HFFc6 (cell line): ENCODE data around the gene NR5A2. TPM values are rescaled to one million over a fixed set of nuclear protein-coding genes. Genes with fewer than 3 reads are reported as not detected.
A peak's percentile ranks its signal among the peaks of the same experiment; 100 is the strongest.

Experiments
- DNase-seq: peaks from one replicate; pipeline ENCODE4 v3.0.0-alpha.2; 2018
- H3K27ac Mint-ChIP-seq: 2 replicates; pipeline ENCODE4 v1.8.0; 2020; ENCODE audit warnings: mild to moderate bottlenecking, mixed read lengths
- H3K27me3 Mint-ChIP-seq: 2 replicates; pipeline ENCODE4 v1.8.0; 2021; ENCODE audit warnings: mild to moderate bottlenecking, moderate library complexity, mixed read lengths; ENCODE audit not compliant: insufficient read depth
- H3K36me3 Mint-ChIP-seq: 2 replicates; pipeline ENCODE4 v1.8.0; 2021; ENCODE audit warnings: low read depth, mixed read lengths
- H3K4me1 Mint-ChIP-seq: 2 replicates; pipeline ENCODE4 v1.8.0; 2020; ENCODE audit warnings: low read depth, mixed read lengths
- H3K4me3 Mint-ChIP-seq: 2 replicates; pipeline ENCODE4 v1.8.0; 2020; ENCODE audit warnings: mild to moderate bottlenecking, moderate library complexity, mixed read lengths
- H3K9me3 Mint-ChIP-seq: 2 replicates; pipeline ENCODE4 v1.8.0; 2020; ENCODE audit warnings: mild to moderate bottlenecking, mixed read lengths
- total RNA-seq, 6 experiments: library from RNA; stranded (reverse); fragmentation: NEBNext Ultra II Directional; extraction: Animal tissue kit (Norgen Biotek cat#: 25700); gene quantifications; 2 replicates in 1 of 6; 3 replicates in 5 of 6; pipeline ENCODE4 v1.2.3, GENCODE V29; 2021
- TF ChIP-seq, protein P1 (sequence below): fragments of 200-600 bp; sonication (generic); IDR thresholded peaks from 2 replicates; pipeline ENCODE4 v1.5.0; 2021; ENCODE audit warnings: antibody characterized with exemption, mild to moderate bottlenecking

The NR5A2 gene
- total RNA-seq, 6 experiments from 2014 or later: 0.09 to 1.9 (median 0.97) TPM

DNA sequence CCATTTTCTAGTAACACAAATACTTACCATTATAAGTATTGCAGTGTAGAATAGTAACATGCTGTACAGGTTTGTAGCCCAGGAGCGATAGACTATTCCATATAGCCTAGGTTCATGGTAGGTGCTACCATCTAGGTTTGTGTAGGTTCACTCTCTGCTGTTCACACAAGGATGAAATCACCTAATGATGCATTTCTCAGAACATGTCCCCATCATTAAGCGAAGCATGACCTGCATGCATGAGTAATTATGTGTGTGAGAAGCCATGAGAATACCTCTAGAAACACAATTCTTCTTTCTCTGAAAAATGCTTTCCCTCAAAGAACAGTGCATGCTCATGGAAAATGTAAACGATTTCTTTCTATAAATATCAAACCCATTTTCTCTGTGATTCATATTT, 69.3 kb downstream of the NR5A2 start:
- H3K36me3 Mint-ChIP-seq: no peaks in the 10 kb centered on the region
- DNase-seq: no peak
- H3K27ac Mint-ChIP-seq: no peak overlapping the region
- H3K4me3 Mint-ChIP-seq: no peak overlapping the region
- no peaks in the 10 kb centered on the region for H3K9me3 Mint-ChIP-seq
- TF ChIP-seq, protein P1, sequence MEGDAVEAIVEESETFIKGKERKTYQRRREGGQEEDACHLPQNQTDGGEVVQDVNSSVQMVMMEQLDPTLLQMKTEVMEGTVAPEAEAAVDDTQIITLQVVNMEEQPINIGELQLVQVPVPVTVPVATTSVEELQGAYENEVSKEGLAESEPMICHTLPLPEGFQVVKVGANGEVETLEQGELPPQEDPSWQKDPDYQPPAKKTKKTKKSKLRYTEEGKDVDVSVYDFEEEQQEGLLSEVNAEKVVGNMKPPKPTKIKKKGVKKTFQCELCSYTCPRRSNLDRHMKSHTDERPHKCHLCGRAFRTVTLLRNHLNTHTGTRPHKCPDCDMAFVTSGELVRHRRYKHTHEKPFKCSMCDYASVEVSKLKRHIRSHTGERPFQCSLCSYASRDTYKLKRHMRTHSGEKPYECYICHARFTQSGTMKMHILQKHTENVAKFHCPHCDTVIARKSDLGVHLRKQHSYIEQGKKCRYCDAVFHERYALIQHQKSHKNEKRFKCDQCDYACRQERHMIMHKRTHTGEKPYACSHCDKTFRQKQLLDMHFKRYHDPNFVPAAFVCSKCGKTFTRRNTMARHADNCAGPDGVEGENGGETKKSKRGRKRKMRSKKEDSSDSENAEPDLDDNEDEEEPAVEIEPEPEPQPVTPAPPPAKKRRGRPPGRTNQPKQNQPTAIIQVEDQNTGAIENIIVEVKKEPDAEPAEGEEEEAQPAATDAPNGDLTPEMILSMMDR: no peak
- no peaks in the 10 kb centered on the region for H3K27me3 Mint-ChIP-seq
- no peaks in the 10 kb centered on the region; the same call in 1 of the 2 replicates for H3K4me1 Mint-ChIP-seq

DNA sequence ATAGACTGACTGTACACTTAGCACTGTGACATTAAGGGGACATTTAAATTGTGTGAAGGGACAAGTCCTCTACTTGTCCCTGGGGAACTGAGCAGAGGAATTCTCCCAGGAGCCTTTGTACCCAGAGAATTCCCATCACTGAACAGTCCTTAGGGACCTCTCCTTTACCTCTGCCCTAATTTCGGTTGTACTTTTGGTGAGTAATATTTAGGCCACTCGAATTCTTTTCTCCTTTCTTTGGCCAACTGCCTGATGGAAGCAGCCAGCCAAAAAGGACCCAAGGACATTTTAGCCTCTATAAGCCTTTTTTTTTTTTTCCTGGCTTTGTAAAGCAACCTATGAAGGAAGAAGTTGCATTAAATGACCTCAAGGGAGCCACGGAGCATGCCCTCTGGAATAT, 71.5 kb downstream of the NR5A2 start:
- DNase-seq: no peak
- H3K36me3 Mint-ChIP-seq: no peaks in the 10 kb centered on the region
- no peak overlapping the region for H3K4me3 Mint-ChIP-seq
- no peaks in the 10 kb centered on the region; the same call in 1 of the 2 replicates for H3K4me1 Mint-ChIP-seq
- TF ChIP-seq, protein P1: no peak
- no peaks in the 10 kb centered on the region for H3K9me3 Mint-ChIP-seq
- H3K27me3 Mint-ChIP-seq: no peaks in the 10 kb centered on the region
- no peak overlapping the region for H3K27ac Mint-ChIP-seq

DNA sequence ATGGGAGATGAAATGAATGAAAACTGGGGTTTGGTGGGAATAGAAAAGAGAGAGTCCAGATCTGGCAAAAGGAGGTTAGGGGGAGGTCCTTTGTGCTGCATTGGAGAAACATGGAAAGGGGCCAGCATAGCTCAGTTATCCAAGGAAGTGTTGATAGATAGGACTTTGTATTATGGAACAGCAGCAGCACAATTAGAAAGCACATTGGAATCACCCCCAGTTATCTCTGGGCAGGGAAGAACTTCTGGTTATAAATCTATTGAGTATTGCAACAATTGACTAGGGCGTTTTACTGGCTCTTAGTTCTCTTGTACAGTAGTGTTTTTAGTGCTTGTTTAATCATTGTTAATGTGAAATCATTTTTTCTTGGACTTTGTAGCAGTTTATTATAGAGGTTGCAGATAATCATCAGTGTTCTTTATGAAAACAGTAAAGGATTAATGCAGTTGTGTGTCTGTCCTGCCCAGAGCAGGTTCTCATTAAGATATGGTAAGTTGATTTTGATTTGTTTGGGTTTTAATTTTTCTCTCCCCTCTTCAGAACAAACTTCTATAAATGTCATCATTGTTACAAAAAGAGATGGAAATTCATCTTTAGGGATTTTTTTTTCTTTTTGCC, 76.6 kb downstream of the NR5A2 start:
- DNase-seq: no peak
- TF ChIP-seq, protein P1: no peak
- H3K36me3 Mint-ChIP-seq: no peaks in the 10 kb centered on the region
- peaks cover 10% of the 10 kb centered on the region for H3K4me1 Mint-ChIP-seq
- no peaks in the 10 kb centered on the region for H3K9me3 Mint-ChIP-seq
- no peak overlapping the region for H3K4me3 Mint-ChIP-seq
- H3K27ac Mint-ChIP-seq: no peak overlapping the region
- no peaks in the 10 kb centered on the region for H3K27me3 Mint-ChIP-seq

DNA sequence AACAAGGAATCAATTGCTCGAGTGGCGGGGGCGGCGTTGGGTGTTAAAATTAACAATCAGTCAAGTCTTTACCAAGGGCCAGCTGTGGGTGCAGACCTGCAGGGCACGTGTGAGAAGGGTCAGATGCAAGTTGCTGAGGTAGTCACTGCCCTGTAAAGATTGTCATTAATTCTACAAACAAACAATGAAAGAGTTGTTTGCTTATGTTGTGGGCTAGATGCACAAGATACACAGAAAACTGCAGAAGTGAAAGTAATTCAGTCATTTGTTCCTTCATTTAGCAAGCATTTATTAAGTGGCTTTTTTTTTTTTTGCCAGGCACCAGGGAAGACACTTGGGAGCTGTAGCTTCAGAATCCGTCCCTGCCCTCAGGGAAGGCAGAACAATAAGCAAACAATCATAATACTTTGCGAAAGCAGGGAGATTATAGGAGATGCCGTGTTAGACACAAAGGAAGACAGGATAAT, 79.5 kb downstream of the NR5A2 start:
- DNase-seq: no peak
- TF ChIP-seq, protein P1: no peak
- Mint-ChIP-seq H3K27ac (no peak overlapping the region), H3K36me3 (no peaks in the 10 kb centered on the region), H3K9me3 (no peaks in the 10 kb centered on the region), H3K4me3 (peak overlapping the region; percentile 71), H3K27me3 (no peaks in the 10 kb centered on the region; the same call in 1 of the 2 replicates), H3K4me1 (peaks cover 10% of the 10 kb centered on the region)

DNA sequence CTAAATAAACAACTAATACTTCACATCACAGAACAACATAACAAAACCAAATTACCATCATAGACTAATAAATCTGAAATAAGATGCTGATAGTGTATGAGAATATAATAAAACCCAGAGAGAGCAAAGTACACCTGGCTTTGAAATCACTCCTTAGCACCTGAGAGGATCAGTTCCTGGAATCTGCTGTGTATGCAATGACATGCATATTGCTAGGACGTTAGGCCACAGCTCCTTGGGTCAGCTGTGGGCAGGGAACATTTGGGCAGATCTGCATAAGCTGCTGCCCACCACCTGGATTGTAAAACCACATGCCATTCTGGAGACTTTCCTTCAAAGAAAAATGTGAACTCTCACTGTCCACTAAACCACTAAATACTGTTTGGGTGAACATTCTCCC, 81.1 kb downstream of the NR5A2 start:
- H3K4me1 Mint-ChIP-seq: peaks cover 10% of the 10 kb centered on the region
- DNase-seq: no peak
- H3K36me3 Mint-ChIP-seq: no peaks in the 10 kb centered on the region
- no peaks in the 10 kb centered on the region; the same call in 1 of the 2 replicates for H3K27me3 Mint-ChIP-seq
- no peak overlapping the region for H3K27ac Mint-ChIP-seq
- TF ChIP-seq, protein P1: no peak
- no peaks in the 10 kb centered on the region for H3K9me3 Mint-ChIP-seq
- no peak overlapping the region for H3K4me3 Mint-ChIP-seq
